DOHH2 (cell line): Measurements from ENCODE around the gene ALOXE3.

Experiments
- H3F3A ChIP-seq: fragments of 200-600 bp; sonication (generic), shearing (Covaris generic); 2 replicates; pipeline ENCODE4 v1.6.0; 2016; ENCODE audit warnings: antibody characterized with exemption, mild to moderate bottlenecking; ENCODE audit not compliant: control insufficient read depth, insufficient read depth
- H3K27ac ChIP-seq: fragments of 200-600 bp; sonication (generic); 2 replicates; pipeline ENCODE4 v1.5.1; 2014; ENCODE audit warnings: low read depth, mild to moderate bottlenecking, low read length, moderate library complexity
- H3K27me3 ChIP-seq: fragments of 200-600 bp; sonication (generic); 2 replicates; pipeline ENCODE4 v1.6.1; 2014; ENCODE audit warnings: mild to moderate bottlenecking, low read length, mixed read lengths; ENCODE audit not compliant: control insufficient read depth
- H3K36me3 ChIP-seq: fragments of 200-600 bp; sonication (generic); 2 replicates; pipeline ENCODE4 v1.6.1; 2014; ENCODE audit warnings: mild to moderate bottlenecking, low read length, moderate library complexity, mixed read lengths; ENCODE audit not compliant: control insufficient read depth
- H3K4me1 ChIP-seq: fragments of 200-600 bp; sonication (generic); 2 replicates; pipeline ENCODE4 v1.6.1; 2014; ENCODE audit warnings: mild to moderate bottlenecking, low read length, mixed read lengths; ENCODE audit not compliant: control insufficient read depth
- H3K4me2 ChIP-seq: fragments of 200-600 bp; sonication (generic); 2 replicates; pipeline ENCODE4 v1.6.0; 2014; ENCODE audit warnings: mild to moderate bottlenecking, low read length, moderate library complexity
- H3K4me3 ChIP-seq: fragments of 200-600 bp; sonication (generic); 2 replicates; pipeline ENCODE4 v1.5.1; 2014; ENCODE audit warnings: mild to moderate bottlenecking, low read length, mixed read lengths
- H3K79me2 ChIP-seq: fragments of 200-600 bp; sonication (generic); 2 replicates; pipeline ENCODE4 v1.6.1; 2014; ENCODE audit warnings: mild to moderate bottlenecking, low read length, mixed read lengths; ENCODE audit not compliant: control insufficient read depth
- H3K9me2 ChIP-seq: fragments of 200-600 bp; sonication (generic); replicated peaks from 2 replicates; pipeline ENCODE4 v1.6.1; 2014; ENCODE audit warnings: mild to moderate bottlenecking, low read length, mixed read lengths; ENCODE audit not compliant: control insufficient read depth
- H3K9me3 ChIP-seq: fragments of 200-600 bp; sonication (generic); 2 replicates; pipeline ENCODE4 v1.6.1; 2014; ENCODE audit warnings: antibody characterized with exemption, low read length, mixed read lengths; ENCODE audit not compliant: control insufficient read depth, insufficient read depth
- H4K20me1 ChIP-seq: fragments of 200-600 bp; sonication (generic); 2 replicates; pipeline ENCODE4 v1.6.0; 2014; ENCODE audit warnings: low read depth, mild to moderate bottlenecking, antibody characterized with exemption, low read length, moderate library complexity; ENCODE audit not compliant: control insufficient read depth, insufficient read depth
- CTCF ChIP-seq: fragments of 200-600 bp; sonication (generic); IDR thresholded peaks from one replicate; pipeline ENCODE4 v1.5.1; 2014; ENCODE audit warnings: antibody characterized with exemption, mild to moderate bottlenecking, low read depth, low read length; ENCODE audit not compliant: poor library complexity, severe bottlenecking
- EZH2phosphoT487 ChIP-seq: fragments of 200-600 bp; sonication (generic); IDR thresholded peaks from 2 replicates; pipeline ENCODE4 v1.6.1; 2017; ENCODE audit warnings: borderline replicate concordance, mild to moderate bottlenecking, antibody characterized with exemption, low read length, moderate library complexity, mixed read lengths

ALOXE3 gene

GRCh38 chr17:8075574-8076342 lies 42.6 kb downstream of the ALOXE3 start:
- Histone ChIP-seq H3K36me3 (no peaks in the 10 kb centered on the region), H3K4me2 (no peak overlapping the region), H3K27me3 (peaks cover 37% of the 10 kb centered on the region), H3K9me3 (no peaks in the 10 kb centered on the region), H3K27ac (no peak overlapping the region), H3K4me3 (no peak overlapping the region), H3K9me2 (no peaks in the 10 kb centered on the region), H3K4me1 (peaks cover 19% of the 10 kb centered on the region), H3K79me2 (no peaks in the 10 kb centered on the region), H3F3A (no peaks in the 10 kb centered on the region), H4K20me1 (no peaks in the 10 kb centered on the region)
- TF ChIP-seq EZH2phosphoT487 (no peak), CTCF (no peak)

- Histone ChIP-seq H3K36me3 (no peaks in the 10 kb centered on the region), H3K4me3 (no peak overlapping the region), H3K9me2 (no peaks in the 10 kb centered on the region), H3K27me3 (peaks cover 37% of the 10 kb centered on the region), H3K4me1 (peaks cover 13% of the 10 kb centered on the region), H3K79me2 (no peaks in the 10 kb centered on the region), H3K27ac (no peak overlapping the region), H3K4me2 (no peak overlapping the region), H3F3A (no peaks in the 10 kb centered on the region), H4K20me1 (no peaks in the 10 kb centered on the region), H3K9me3 (no peaks in the 10 kb centered on the region)
- TF ChIP-seq EZH2phosphoT487 (no peak), CTCF (no peak)
These were observed 43.2 kb downstream of the ALOXE3 start for GRCh38 chr17:8075081-8075480.

- Histone ChIP-seq H3K4me1 (peaks cover 12% of the 10 kb centered on the region), H3K36me3 (no peaks in the 10 kb centered on the region), H3F3A (no peaks in the 10 kb centered on the region), H3K9me2 (no peaks in the 10 kb centered on the region), H3K4me2 (no peak overlapping the region), H3K27ac (no peak overlapping the region), H3K4me3 (no peak overlapping the region), H3K27me3 (peaks cover 37% of the 10 kb centered on the region), H3K9me3 (no peaks in the 10 kb centered on the region), H4K20me1 (no peaks in the 10 kb centered on the region), H3K79me2 (no peaks in the 10 kb centered on the region)
- no peak for TF ChIP-seq CTCF
- no peak for TF ChIP-seq EZH2phosphoT487
These were observed 43.8 kb downstream of the ALOXE3 start for GRCh38 chr17:8074554-8074953.
